H9 (cell line): Measurements from ENCODE around the gene PCED1A. TPM values are rescaled to one million over a fixed set of nuclear protein-coding genes. Genes with fewer than 3 reads are reported as not detected.

Experiments
- DNase-seq: peaks from one replicate; pipeline ENCODE4 v3.0.0-alpha.2; 2017
- H2AFZ ChIP-seq: one replicate; pipeline ENCODE4 v1.6.1; 2013; ENCODE audit warnings: mild to moderate bottlenecking, low read length, control low read depth, moderate library complexity
- H2AK5ac ChIP-seq: 2 replicates; pipeline ENCODE4 v1.6.1; 2013; ENCODE audit warnings: low read length, control low read depth, mixed read lengths; ENCODE audit not compliant: insufficient read length
- H2BK120ac ChIP-seq: one replicate; pipeline ENCODE4 v1.6.1; 2013; ENCODE audit warnings: low read depth, mild to moderate bottlenecking, low read length, control low read depth, inconsistent platforms; ENCODE audit not compliant: poor library complexity, severe bottlenecking
- H2BK12ac ChIP-seq: 2 replicates; pipeline ENCODE4 v1.6.1; 2013; ENCODE audit warnings: low read length, control low read depth, mixed read lengths, low read depth; ENCODE audit not compliant: insufficient read length
- H2BK15ac ChIP-seq: 2 replicates; pipeline ENCODE4 v1.6.1; 2013; ENCODE audit warnings: low read depth, low read length, control low read depth
- H2BK20ac ChIP-seq: one replicate; pipeline ENCODE4 v1.6.1; 2013; ENCODE audit warnings: low read depth, mild to moderate bottlenecking, low read length, control low read depth, inconsistent platforms; ENCODE audit not compliant: poor library complexity, severe bottlenecking
- H2BK5ac ChIP-seq: 2 replicates; pipeline ENCODE4 v1.6.1; 2013; ENCODE audit warnings: low read length, control low read depth, mixed read lengths; ENCODE audit not compliant: insufficient read length
- H3K14ac ChIP-seq: 2 replicates; pipeline ENCODE4 v1.6.1; 2013; ENCODE audit warnings: low read length, control low read depth; ENCODE audit not compliant: insufficient read depth
- H3K18ac ChIP-seq: 2 replicates; pipeline ENCODE4 v1.6.1; 2013; ENCODE audit warnings: low read depth, mild to moderate bottlenecking, mixed read lengths, low read length, control low read depth; ENCODE audit not compliant: insufficient read length
- H3K23ac ChIP-seq: 2 replicates; pipeline ENCODE4 v1.6.1; 2013; ENCODE audit warnings: low read length, control low read depth, mixed read lengths, low read depth; ENCODE audit not compliant: insufficient read length
- H3K23me2 ChIP-seq: 2 replicates; pipeline ENCODE4 v1.6.1; 2013; ENCODE audit warnings: low read depth, mild to moderate bottlenecking, mixed read lengths, low read length, control low read depth; ENCODE audit not compliant: insufficient read length, poor library complexity, severe bottlenecking
- H3K27ac ChIP-seq: 2 replicates; pipeline ENCODE4 v1.5.1; 2013; ENCODE audit warnings: low read length, control low read depth, mixed read lengths, low read depth; ENCODE audit not compliant: insufficient read length
- H3K27me3 ChIP-seq: 2 replicates; pipeline ENCODE4 v1.6.1; 2013; ENCODE audit warnings: low read length, control low read depth, inconsistent platforms; ENCODE audit not compliant: insufficient read depth
- H3K4ac ChIP-seq: 2 replicates; pipeline ENCODE4 v1.6.1; 2013; ENCODE audit warnings: low read depth, mild to moderate bottlenecking, control low read depth, inconsistent platforms, low read length, moderate library complexity
- H3K4me1 ChIP-seq: 2 replicates; pipeline ENCODE4 v1.6.1; 2013; ENCODE audit warnings: low read length, control low read depth, inconsistent platforms; ENCODE audit not compliant: insufficient read depth
- H3K4me2 ChIP-seq: 2 replicates; pipeline ENCODE4 v1.6.1; 2013; ENCODE audit warnings: low read length, control low read depth, mixed read lengths; ENCODE audit not compliant: insufficient read length, insufficient read depth
- H3K56ac ChIP-seq: 2 replicates; pipeline ENCODE4 v1.6.1; 2013; ENCODE audit warnings: low read depth, mild to moderate bottlenecking, mixed read lengths, low read length, control low read depth; ENCODE audit not compliant: insufficient read length
- H3K79me1 ChIP-seq: 2 replicates; pipeline ENCODE4 v1.6.1; 2013; ENCODE audit warnings: low read depth, mild to moderate bottlenecking, moderate library complexity, low read length, control low read depth, inconsistent platforms; ENCODE audit not compliant: insufficient read depth, poor library complexity, severe bottlenecking
- H3K79me2 ChIP-seq: 2 replicates; pipeline ENCODE4 v1.6.1; 2013; ENCODE audit warnings: low read length, control low read depth, inconsistent platforms; ENCODE audit not compliant: insufficient read depth
- H3K9ac ChIP-seq: 2 replicates; pipeline ENCODE4 v1.6.1; 2013; ENCODE audit warnings: low read length, control low read depth, mixed read lengths; ENCODE audit not compliant: insufficient read length; ENCODE audit errors: extremely low read depth
- H3K9me3 ChIP-seq: one replicate; pipeline ENCODE4 v1.6.1; 2013; ENCODE audit warnings: low read depth, low read length, inconsistent platforms; ENCODE audit not compliant: control insufficient read depth
- H3T11ph ChIP-seq: one replicate; pipeline ENCODE4 v1.6.1; 2013; ENCODE audit warnings: mild to moderate bottlenecking, low read length, control low read depth, inconsistent platforms
- H4K20me1 ChIP-seq: one replicate; pipeline ENCODE4 v1.6.1; 2013; ENCODE audit not compliant: control insufficient read depth, insufficient read length, insufficient read depth
- H4K5ac ChIP-seq: 2 replicates; pipeline ENCODE4 v1.6.1; 2013; ENCODE audit warnings: low read depth, mild to moderate bottlenecking, mixed read lengths, low read length, control low read depth; ENCODE audit not compliant: insufficient read length
- H4K8ac ChIP-seq: replicated peaks from 2 replicates; pipeline ENCODE4 v1.6.1; 2013; ENCODE audit warnings: low read length, control low read depth, mixed read lengths, low read depth; ENCODE audit not compliant: insufficient read length
- H4K91ac ChIP-seq: 2 replicates; pipeline ENCODE4 v1.6.1; 2013; ENCODE audit warnings: low read depth, mild to moderate bottlenecking, moderate library complexity, mixed read lengths, low read length, control low read depth; ENCODE audit not compliant: insufficient read length
- H3K27ac Mint-ChIP-seq, 3 experiments: 2 replicates in 2 of 3; 3 replicates in 1 of 3; pipeline ENCODE4 v1.8.0; 2020 to 2021; ENCODE audit warnings: mixed read lengths in 3 of 3, mild to moderate bottlenecking in 1 of 3, moderate library complexity in 1 of 3
- H3K27me3 Mint-ChIP-seq: 2 replicates; pipeline ENCODE4 v1.8.0; 2021; ENCODE audit warnings: low read depth, mild to moderate bottlenecking, moderate library complexity, mixed read lengths
- H3K36me3 Mint-ChIP-seq, 3 experiments: 2 replicates in 2 of 3; 3 replicates in 1 of 3; pipeline ENCODE4 v1.8.0; 2020 to 2021; ENCODE audit warnings: low read depth in 3 of 3, mixed read lengths in 3 of 3; ENCODE audit not compliant: insufficient read depth in 1 of 3
- H3K4me1 Mint-ChIP-seq, 2 experiments: 2 replicates each; pipeline ENCODE4 v1.8.0; 2020; ENCODE audit warnings: mixed read lengths in 2 of 2
- H3K4me3 Mint-ChIP-seq, 2 experiments: 2 replicates in 1 of 2; 3 replicates in 1 of 2; pipeline ENCODE4 v1.8.0; 2020 to 2021; ENCODE audit warnings: mild to moderate bottlenecking in 2 of 2, mixed read lengths in 2 of 2, moderate library complexity in 1 of 2
- H3K9me3 Mint-ChIP-seq, 2 experiments: 2 replicates in 1 of 2; 3 replicates in 1 of 2; pipeline ENCODE4 v1.8.0; 2020; ENCODE audit warnings: mild to moderate bottlenecking in 2 of 2, mixed read lengths in 2 of 2, moderate library complexity in 1 of 2
- WGBS: extraction: QIAGEN DNeasy Blood & Tissue Kit; methylation state at CpG from one replicate; pipeline ENCODE4 v1.1.7; 2013; ENCODE audit warnings: missing lambda C conversion rate, low lambda C conversion rate, mixed read lengths; ENCODE audit not compliant: insufficient read length; ENCODE audit errors: extremely low coverage; 5-methylcytosine and 5-hydroxymethylcytosine counted together
- total RNA-seq: library from RNA; stranded (reverse); gene quantifications from 2 replicates; pipeline ENCODE4 v1.2.1, GENCODE V29; 2021
- TF ChIP-seq, protein P1 (sequence below): fragments of 200-600 bp; sonication (generic); conservative IDR thresholded peaks from 3 replicates; pipeline ENCODE4 v1.8.0; 2021; ENCODE audit warnings: antibody characterized with exemption, mild to moderate bottlenecking

PCED1A gene
- total RNA-seq, 1 experiment from 2014 or later: 30.8 TPM

DNA sequence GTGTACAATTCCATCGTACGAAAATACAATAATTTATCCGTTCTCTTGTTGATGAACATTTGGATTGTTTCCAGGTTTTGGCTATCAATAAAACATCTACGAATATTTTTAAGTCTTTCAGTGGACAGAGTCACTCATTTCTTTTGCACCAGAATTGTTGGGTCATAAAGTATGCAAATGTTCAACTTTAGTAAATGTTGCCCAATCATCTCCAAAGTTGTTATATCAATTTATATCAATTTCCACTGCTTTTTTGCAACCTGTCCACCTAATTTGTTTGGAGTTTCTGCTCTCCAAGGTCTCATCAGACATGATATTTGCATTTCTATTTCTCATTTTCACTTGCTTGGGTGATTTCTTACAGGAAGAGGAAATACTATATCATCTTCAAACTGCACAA lies 13.8 kb downstream of the PCED1A start:
- no peaks in the 10 kb centered on the region for H3K23me2 ChIP-seq
- Mint-ChIP-seq H3K9me3 (0 out of 5 replicates have a peak, but pooled peaks cover 0 to 1% of the 10 kb centered on the region in 2 experiments), H3K27me3 (peaks cover 44% of the 10 kb centered on the region), H3K4me1 (peaks cover 6 to 10% of the 10 kb centered on the region in 2 experiments), H3K4me3 (no peak overlapping the region), H3K27ac (no peak overlapping the region), H3K36me3 (no peaks in the 10 kb centered on the region)
- H4K8ac ChIP-seq: no peak overlapping the region
- H4K20me1 ChIP-seq: no peaks in the 10 kb centered on the region
- H2BK120ac ChIP-seq: no peak overlapping the region
- no peak overlapping the region for H3K23ac ChIP-seq
- H3K9ac ChIP-seq: no peak overlapping the region
- no peak overlapping the region for H3T11ph ChIP-seq
- H3K14ac ChIP-seq: no peak overlapping the region
- DNase-seq: no peak
- TF ChIP-seq, protein P1, sequence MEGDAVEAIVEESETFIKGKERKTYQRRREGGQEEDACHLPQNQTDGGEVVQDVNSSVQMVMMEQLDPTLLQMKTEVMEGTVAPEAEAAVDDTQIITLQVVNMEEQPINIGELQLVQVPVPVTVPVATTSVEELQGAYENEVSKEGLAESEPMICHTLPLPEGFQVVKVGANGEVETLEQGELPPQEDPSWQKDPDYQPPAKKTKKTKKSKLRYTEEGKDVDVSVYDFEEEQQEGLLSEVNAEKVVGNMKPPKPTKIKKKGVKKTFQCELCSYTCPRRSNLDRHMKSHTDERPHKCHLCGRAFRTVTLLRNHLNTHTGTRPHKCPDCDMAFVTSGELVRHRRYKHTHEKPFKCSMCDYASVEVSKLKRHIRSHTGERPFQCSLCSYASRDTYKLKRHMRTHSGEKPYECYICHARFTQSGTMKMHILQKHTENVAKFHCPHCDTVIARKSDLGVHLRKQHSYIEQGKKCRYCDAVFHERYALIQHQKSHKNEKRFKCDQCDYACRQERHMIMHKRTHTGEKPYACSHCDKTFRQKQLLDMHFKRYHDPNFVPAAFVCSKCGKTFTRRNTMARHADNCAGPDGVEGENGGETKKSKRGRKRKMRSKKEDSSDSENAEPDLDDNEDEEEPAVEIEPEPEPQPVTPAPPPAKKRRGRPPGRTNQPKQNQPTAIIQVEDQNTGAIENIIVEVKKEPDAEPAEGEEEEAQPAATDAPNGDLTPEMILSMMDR: no peak
- H3K56ac ChIP-seq: no peak overlapping the region
- no peak overlapping the region for H2AFZ ChIP-seq
- H3K4me2 ChIP-seq: no peak overlapping the region
- no peaks in the 10 kb centered on the region for H3K79me2 ChIP-seq
- no peak overlapping the region for H4K5ac ChIP-seq
- no peaks in the 10 kb centered on the region for H3K4me1 ChIP-seq
- no peak overlapping the region for H3K4ac ChIP-seq
- no peak overlapping the region for H2BK12ac ChIP-seq
- no peak overlapping the region for H3K18ac ChIP-seq
- no peak overlapping the region for H3K27ac ChIP-seq
- H3K9me3 ChIP-seq: no peaks in the 10 kb centered on the region
- H4K91ac ChIP-seq: no peak overlapping the region
- H3K27me3 ChIP-seq: peaks cover 2% of the 10 kb centered on the region; the same call in 1 of the 2 replicates
- no peak overlapping the region for H2BK5ac ChIP-seq
- H2AK5ac ChIP-seq: no peak overlapping the region
- H3K79me1 ChIP-seq: no peaks in the 10 kb centered on the region
- H2BK15ac ChIP-seq: no peak overlapping the region
- no peak overlapping the region for H2BK20ac ChIP-seq
- WGBS: no CpG with 5 or more reads among the region's 4 CpGs
